GM18508 (cell line): ENCODE results near the gene PUS1.

Experiments
- ATAC-seq: cut with Tn5 transposase; IDR thresholded peaks from one replicate; pipeline ENCODE4 v1.9.1; 2021; ENCODE audit warnings: moderate number of reproducible peaks; ENCODE audit not compliant: insufficient read depth, unreplicated experiment

The PUS1 gene

GRCh38 chr12:131902332-131903241, 26.5 kb upstream of the PUS1 start:
- ATAC-seq, result no peak

- no peak for ATAC-seq
Observed at GRCh38 chr12:131903270-131904255, 25.5 kb upstream of the PUS1 start.

GRCh38 chr12:131904346-131904745, 24.7 kb upstream of the PUS1 start:
- no peak for ATAC-seq

- ATAC-seq, result no peak
Observed at GRCh38 chr12:131905081-131905629, 23.9 kb upstream of the PUS1 start.

GRCh38 chr12:131905630-131906091, 23.4 kb upstream of the PUS1 start:
- no peak for ATAC-seq

GRCh38 chr12:131907379-131908091, 21.5 kb upstream of the PUS1 start:
- ATAC-seq, result no peak

- no peak for ATAC-seq
Observed at GRCh38 chr12:131908092-131909080, 20.7 kb upstream of the PUS1 start.

- no peak for ATAC-seq
Observed at GRCh38 chr12:131909081-131909751, 19.9 kb upstream of the PUS1 start.

- ATAC-seq, result no peak
Observed at GRCh38 chr12:131909752-131910219, 19.3 kb upstream of the PUS1 start.

- no peak for ATAC-seq
Observed at GRCh38 chr12:131910302-131911027, 18.6 kb upstream of the PUS1 start.

- ATAC-seq, result no peak
Observed at GRCh38 chr12:131911028-131911650, 17.9 kb upstream of the PUS1 start.

GRCh38 chr12:131911851-131912477, 17.1 kb upstream of the PUS1 start:
- no peak for ATAC-seq

- no peak for ATAC-seq
Observed at GRCh38 chr12:131912518-131913274, 16.4 kb upstream of the PUS1 start.

- ATAC-seq, result no peak
Observed at GRCh38 chr12:131913666-131914065, 15.4 kb upstream of the PUS1 start.

GRCh38 chr12:131914179-131914702, 14.8 kb upstream of the PUS1 start:
- ATAC-seq, result no peak
